ENCODE results near the gene ANTXRL. TPM values are rescaled to one million over a fixed set of nuclear protein-coding genes. Genes with fewer than 3 reads are reported as not detected.

The ANTXRL gene
- polyA plus RNA-seq, 1 of the 3 experiments (the other 2 are of a cell fraction): not detected

DNA sequence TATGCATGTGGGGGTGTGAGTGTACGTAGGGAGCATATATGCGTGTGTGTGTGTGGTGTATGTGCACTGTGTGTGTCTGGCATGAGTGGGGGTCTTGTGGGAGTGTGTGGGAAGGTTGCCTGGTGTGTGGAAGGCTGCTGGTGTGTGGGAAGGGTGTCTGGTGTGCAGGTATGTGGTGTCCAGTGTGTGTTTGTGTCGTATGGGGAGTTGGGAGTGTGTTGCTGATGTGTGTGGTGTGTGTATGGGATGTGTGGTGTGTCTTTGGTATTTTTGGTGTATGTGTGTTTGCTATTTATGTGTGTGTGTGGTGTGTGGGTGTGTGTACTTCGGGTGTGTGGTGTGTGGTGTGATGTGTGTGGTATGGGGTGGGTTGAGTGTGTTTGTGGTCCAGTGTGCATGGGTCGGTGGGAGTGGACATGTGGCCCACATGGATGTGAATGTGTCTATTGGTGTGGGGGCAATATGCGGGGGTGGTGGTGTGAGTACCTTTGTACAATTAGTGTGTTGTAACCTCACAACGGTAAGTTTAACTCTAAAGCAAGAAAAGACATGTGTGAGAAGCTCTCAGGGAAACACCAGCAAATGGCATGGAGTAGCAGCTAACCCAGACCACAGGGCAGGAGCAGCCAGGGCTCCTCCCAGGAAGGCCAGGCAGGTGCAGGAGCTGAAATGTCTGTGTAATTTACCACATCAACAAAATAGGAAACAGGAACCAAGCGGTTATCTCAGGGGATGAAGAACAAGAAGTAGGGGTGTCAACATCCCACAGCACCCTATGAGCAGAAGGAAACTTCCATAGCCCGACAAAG lies 11.9 kb downstream of the ANTXRL start:
- Histone ChIP-seq H3F3A (replicated peaks; ENCODE audit: insufficient read depth) (no peaks in the 10 kb centered on the region), H2AFZ (ENCODE audit: low read depth) (no peak overlapping the region), H3K9me3 (no peaks in the 10 kb centered on the region), H3K36me3 (replicated peaks in 1 of 2; ENCODE audit: control insufficient read depth in 1 of 2, insufficient read depth in 2 of 2, low read length in 1 of 2) (no peaks in the 10 kb centered on the region), H3K4me1 (ENCODE audit: control insufficient read depth in 1 of 2, insufficient read depth in 2 of 2, low read depth in 1 of 2, low read length in 1 of 2) (no peaks in the 10 kb centered on the region; a peak in 1 of 4 replicates), H3K9ac (no peak overlapping the region), H3K27ac (ENCODE audit: low read depth in 2 of 2, low read length in 1 of 2) (no peak overlapping the region), H3K79me2 (ENCODE audit: insufficient read depth) (no peaks in the 10 kb centered on the region), H3K27me3 (ENCODE audit: insufficient read depth) (no peaks in the 10 kb centered on the region), H3K9me2 (no peaks in the 10 kb centered on the region), H3K4me2 (no peak overlapping the region), H4K20me1 (ENCODE audit: insufficient read depth) (no peaks in the 10 kb centered on the region), H3K4me3 (ENCODE audit: low read depth in 2 of 2, low read length in 1 of 2) (no peak overlapping the region)
- ChIA-PET POLR2A (no interaction called here), CTCF (interaction anchor here (1.4 kb wide), 1 partner anchor 69 kb away, joined by 4 read pairs; no protein-coding TSS in a partner anchor)
- 68% methylated on average over 9 of the region's 9 CpGs for WGBS (ENCODE audit: low lambda C conversion rate)
- DNase-seq: no peak
- TF ChIP-seq, protein P1, sequence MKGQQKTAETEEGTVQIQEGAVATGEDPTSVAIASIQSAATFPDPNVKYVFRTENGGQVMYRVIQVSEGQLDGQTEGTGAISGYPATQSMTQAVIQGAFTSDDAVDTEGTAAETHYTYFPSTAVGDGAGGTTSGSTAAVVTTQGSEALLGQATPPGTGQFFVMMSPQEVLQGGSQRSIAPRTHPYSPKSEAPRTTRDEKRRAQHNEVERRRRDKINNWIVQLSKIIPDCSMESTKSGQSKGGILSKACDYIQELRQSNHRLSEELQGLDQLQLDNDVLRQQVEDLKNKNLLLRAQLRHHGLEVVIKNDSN (IDR thresholded peaks at IDR 0.05; ENCODE audit: borderline replicate concordance, low read depth): no peak
- TF ChIP-seq RAD21 (IDR thresholded peaks at IDR 0.05; ENCODE audit: low read length) (no peak), RFX5 (IDR thresholded peaks at IDR 0.05; ENCODE audit: low read length) (no peak), NRF1 (IDR thresholded peaks at IDR 0.05; ENCODE audit: low read depth, low read length) (no peak), JUND (IDR thresholded peaks at IDR 0.05) (no peak), POLR2AphosphoS5 (IDR thresholded peaks at IDR 0.05; ENCODE audit: low read depth, low read length) (no peak), TAF1 (IDR thresholded peaks at IDR 0.05; ENCODE audit: borderline replicate concordance, low read depth, low read length) (no peak), EZH2phosphoT487 (IDR thresholded peaks at IDR 0.05; ENCODE audit: borderline replicate concordance, low read depth) (no peak), NFIC (IDR thresholded peaks at IDR 0.05; ENCODE audit: borderline replicate concordance) (no peak), ELF1 (IDR thresholded peaks at IDR 0.05) (no peak), RXRA (IDR thresholded peaks at IDR 0.05; ENCODE audit: borderline replicate concordance, low read depth) (no peak), GABPA (IDR thresholded peaks at IDR 0.05; ENCODE audit: low read depth) (no peak), SMC3 (IDR thresholded peaks at IDR 0.05; ENCODE audit: low read depth, low read length) (no peak), CHD2 (IDR thresholded peaks at IDR 0.05; ENCODE audit: low read length, partially characterized antibody) (no peak), MEF2A (IDR thresholded peaks at IDR 0.05; ENCODE audit: borderline replicate concordance, low read depth) (no peak), FOXM1 (IDR thresholded peaks at IDR 0.05; ENCODE audit: low read depth) (no peak)
- TF ChIP-seq, protein P2, sequence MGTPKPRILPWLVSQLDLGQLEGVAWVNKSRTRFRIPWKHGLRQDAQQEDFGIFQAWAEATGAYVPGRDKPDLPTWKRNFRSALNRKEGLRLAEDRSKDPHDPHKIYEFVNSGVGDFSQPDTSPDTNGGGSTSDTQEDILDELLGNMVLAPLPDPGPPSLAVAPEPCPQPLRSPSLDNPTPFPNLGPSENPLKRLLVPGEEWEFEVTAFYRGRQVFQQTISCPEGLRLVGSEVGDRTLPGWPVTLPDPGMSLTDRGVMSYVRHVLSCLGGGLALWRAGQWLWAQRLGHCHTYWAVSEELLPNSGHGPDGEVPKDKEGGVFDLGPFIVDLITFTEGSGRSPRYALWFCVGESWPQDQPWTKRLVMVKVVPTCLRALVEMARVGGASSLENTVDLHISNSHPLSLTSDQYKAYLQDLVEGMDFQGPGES (IDR thresholded peaks at IDR 0.05; ENCODE audit: low read depth, low read length): no peak
- TF ChIP-seq, protein P3, sequence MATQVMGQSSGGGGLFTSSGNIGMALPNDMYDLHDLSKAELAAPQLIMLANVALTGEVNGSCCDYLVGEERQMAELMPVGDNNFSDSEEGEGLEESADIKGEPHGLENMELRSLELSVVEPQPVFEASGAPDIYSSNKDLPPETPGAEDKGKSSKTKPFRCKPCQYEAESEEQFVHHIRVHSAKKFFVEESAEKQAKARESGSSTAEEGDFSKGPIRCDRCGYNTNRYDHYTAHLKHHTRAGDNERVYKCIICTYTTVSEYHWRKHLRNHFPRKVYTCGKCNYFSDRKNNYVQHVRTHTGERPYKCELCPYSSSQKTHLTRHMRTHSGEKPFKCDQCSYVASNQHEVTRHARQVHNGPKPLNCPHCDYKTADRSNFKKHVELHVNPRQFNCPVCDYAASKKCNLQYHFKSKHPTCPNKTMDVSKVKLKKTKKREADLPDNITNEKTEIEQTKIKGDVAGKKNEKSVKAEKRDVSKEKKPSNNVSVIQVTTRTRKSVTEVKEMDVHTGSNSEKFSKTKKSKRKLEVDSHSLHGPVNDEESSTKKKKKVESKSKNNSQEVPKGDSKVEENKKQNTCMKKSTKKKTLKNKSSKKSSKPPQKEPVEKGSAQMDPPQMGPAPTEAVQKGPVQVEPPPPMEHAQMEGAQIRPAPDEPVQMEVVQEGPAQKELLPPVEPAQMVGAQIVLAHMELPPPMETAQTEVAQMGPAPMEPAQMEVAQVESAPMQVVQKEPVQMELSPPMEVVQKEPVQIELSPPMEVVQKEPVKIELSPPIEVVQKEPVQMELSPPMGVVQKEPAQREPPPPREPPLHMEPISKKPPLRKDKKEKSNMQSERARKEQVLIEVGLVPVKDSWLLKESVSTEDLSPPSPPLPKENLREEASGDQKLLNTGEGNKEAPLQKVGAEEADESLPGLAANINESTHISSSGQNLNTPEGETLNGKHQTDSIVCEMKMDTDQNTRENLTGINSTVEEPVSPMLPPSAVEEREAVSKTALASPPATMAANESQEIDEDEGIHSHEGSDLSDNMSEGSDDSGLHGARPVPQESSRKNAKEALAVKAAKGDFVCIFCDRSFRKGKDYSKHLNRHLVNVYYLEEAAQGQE (IDR thresholded peaks at IDR 0.05; ENCODE audit: low read depth, low read length): no peak
